Activated CD4-positive, alpha-beta T cell treated with anti-CD3 and anti-CD28 coated beads for 4 hours (primary cell): ENCODE measurements around the gene ENPP7.
"Not testable (repeated sequence)": the region's sequence is repeated elsewhere in the genome, so short reads cannot be mapped to it uniquely, and the experiment has no call there.

Experiments
- DNase-seq, 2 donors: peaks; one replicate each; pipeline ENCODE4 v3.0.0-alpha.2; 2020

The ENPP7 gene

DNA sequence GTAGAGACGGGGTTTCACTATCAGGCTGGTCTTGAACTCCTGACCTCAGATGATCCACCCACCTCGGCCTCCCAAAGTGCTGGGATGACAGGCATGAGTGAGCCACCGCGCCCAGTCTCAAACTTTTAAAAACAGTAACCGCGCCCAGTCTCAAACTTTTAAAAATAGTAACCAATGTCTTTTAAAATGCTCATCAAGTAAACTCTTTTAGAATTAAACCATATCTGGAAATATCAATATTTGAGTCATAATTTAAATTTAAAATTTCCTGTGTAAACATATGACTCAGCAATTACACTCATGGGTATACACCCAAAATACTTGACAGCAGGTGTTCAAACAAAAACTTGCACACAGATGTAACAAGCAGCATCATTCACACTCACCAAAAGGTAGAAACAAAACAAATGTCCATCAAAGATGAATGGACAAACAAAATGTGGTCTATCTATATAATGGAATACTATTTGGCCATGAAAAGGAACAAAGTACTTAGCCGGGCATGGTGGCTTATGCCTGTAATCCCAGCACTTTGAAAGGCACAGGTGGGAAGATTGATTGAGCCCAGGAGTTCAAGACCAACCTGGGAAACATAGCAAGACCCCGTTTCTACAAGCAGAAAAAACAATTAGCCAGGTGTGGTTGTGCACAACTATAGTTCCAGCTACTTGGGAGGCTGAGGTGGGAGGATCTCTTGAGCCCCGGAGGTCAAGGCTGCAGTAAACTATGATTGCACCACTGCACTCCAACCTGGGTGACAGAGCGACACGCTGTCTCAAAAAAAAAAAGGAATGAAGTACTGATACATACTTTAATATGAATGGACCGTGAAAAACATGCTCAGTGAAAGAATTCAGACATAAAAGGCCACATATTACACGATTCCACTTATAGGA, 20.2 kb downstream of the ENPP7 start:
- DNase-seq: no peak

DNA sequence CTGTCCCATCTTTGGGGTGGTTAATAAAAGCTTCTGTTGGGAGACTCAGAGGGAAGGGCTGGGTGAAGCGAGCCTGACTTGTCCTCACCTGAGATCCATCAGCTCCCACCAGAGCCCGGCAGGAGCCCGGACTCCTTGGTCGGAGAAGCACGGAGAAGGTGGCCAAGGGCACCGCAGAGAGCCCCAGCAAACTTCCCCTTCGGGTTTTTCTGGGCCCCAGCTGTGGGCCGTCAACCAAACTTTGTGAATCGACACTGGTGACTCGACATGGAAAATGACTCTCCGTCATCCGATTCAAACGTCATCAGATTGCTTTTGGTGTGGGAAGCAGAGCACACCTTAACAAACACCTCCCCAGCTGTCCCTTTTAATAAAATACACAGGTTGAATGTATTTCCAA, 21.4 kb downstream of the ENPP7 start:
- peak in 1 of 2 donors; percentile 33 for DNase-seq

- no peak for DNase-seq
These were observed 23.6 kb downstream of the ENPP7 start for GRCh38 chr17:79754370-79754769.

- not testable (repeated sequence) for DNase-seq
These were observed 24.2 kb downstream of the ENPP7 start for GRCh38 chr17:79754903-79755302.

DNA sequence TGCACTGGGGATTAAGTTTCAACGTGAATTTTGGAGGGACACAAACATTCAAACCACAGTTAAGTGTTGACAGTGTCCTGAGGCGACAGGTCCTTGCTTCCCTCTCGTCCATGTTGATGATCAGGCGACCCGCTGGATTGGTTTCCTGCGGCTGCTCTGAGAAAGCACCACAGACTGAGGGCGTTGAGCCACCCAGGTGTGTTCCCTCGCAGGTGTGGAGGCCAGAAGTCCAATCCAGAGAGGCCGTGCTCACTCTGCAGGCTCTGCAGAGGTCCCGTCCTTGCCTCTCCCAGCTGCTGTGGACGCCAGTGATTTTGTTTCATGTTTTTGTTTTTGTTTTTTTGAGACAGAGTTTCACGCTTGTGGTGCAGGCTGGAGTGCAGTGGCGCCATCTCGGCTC, 24.8 kb downstream of the ENPP7 start:
- DNase-seq: no peak

- no peak for DNase-seq
These were observed 26.5 kb downstream of the ENPP7 start for GRCh38 chr17:79757140-79757745.

- no peak for DNase-seq
These were observed 27.5 kb downstream of the ENPP7 start for GRCh38 chr17:79758271-79758670.

- no peak for DNase-seq
These were observed 29.6 kb downstream of the ENPP7 start for GRCh38 chr17:79760197-79760906.

DNA sequence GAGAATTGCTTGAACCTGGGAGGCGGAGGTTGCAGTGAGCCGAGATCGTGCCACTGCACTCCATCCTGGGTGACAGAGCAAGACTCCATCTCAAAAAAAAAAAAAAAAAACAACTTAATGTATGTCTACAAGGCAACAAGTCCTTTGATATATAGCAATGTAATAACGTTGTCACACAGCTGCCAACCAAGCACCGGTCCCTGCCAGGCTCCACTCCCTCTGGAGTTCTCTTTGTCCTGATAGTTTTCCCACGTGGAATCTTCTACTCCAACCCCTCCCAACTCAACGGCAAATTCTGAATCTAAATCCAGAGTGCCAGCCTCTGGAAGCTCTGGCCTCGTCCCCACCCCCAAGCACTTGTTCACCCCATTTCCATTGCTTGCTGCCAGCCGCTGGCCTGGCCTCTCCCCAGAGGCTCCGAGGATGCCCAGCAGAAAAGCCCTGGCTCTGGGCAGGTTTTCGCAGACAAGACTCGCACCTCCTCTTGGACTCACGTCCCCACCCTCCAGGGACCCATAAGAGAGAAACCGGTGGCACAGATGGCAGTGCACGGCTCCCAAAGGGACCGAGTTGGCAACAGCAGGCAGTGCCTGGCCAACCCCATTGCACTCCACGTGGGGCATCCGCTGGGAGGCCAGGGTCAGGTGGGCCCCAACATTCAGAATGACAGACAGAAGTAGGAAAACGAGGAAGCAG, 31.3 kb downstream of the ENPP7 start:
- DNase-seq: no peak

DNA sequence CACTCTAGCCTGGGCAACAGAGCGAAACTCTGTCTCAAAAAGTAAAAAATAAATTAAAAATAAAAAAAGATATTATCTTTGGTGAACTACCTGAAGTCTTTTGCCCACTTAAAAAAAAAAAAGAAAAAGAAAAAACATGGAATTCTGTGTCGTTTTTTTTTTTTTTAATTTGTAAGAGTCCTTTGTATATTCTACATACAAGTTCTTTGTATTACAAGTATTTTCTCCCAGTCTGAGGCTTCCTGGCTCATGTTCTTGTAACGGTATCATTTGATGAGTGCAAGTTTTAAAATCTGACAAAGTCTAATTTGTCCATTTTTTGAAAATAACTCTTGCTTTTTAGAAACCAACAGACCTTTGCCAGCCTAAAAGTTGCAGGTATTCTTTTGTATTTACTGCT, 35.0 kb downstream of the ENPP7 start:
- DNase-seq: no peak

GRCh38 chr17:79769570-79770506, 39.1 kb downstream of the ENPP7 start:
- DNase-seq: no peak

DNA sequence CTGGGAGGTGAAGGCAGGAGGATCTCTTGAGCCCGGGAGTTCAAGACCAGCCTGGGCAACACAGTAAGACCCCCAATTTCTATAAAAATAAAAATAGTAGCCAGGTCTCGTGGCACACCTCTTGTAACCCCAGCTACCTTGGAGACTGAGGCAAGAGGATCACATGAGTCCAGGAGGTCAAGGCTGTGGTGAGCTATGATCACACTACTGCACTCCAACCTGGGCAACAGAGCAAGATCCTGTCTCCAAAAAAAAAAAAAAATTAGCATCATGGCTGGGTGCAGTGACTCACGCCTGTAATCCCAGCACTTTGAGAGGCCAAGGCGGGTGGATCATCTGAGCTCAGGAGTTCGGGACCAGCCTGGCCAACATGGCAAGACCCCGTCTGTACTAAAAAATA, 40.5 kb downstream of the ENPP7 start:
- DNase-seq: no peak

DNA sequence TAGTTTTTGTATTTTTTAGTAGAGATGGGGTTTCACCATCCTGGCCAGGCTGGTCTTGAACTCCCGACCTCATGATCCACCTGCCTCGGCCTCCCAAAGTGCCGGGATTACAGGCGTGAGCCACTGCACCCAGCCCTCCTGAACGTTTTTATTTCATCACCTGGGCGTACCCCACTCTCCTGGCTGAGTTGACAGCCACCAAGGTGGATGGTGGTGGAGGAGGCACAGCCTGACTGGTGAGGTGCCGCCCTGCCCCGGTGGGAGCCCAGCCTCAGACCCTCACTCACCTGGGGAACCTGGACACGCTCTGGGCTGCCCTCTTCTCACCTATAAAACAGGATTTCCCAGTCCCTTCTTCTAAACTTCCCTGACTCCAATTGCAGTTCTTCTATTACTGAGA, 42.0 kb downstream of the ENPP7 start:
- DNase-seq: not testable (repeated sequence)

GRCh38 chr17:79774561-79774975, 43.8 kb downstream of the ENPP7 start:
- DNase-seq: no peak

DNA sequence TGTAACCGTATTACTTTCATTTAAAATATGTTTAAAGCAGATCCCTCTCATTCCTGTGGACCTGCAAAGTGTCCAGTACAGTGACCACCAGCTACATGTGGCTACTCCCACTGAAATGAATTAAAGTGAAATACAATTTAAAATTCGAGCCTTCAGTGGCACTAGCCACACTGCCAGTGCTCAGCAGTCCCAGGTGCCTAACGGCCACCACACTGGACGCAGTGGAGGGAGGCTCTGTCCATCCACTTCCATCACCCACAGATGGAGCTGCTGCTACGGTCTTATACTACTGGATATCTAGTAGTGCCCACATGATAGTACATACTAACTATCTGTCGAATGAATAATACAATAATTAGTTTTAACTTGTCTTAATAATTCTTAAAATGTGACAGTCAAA, 44.9 kb downstream of the ENPP7 start:
- DNase-seq: no peak

- DNase-seq: no peak
These were observed 45.8 kb downstream of the ENPP7 start for GRCh38 chr17:79776376-79777119.

DNA sequence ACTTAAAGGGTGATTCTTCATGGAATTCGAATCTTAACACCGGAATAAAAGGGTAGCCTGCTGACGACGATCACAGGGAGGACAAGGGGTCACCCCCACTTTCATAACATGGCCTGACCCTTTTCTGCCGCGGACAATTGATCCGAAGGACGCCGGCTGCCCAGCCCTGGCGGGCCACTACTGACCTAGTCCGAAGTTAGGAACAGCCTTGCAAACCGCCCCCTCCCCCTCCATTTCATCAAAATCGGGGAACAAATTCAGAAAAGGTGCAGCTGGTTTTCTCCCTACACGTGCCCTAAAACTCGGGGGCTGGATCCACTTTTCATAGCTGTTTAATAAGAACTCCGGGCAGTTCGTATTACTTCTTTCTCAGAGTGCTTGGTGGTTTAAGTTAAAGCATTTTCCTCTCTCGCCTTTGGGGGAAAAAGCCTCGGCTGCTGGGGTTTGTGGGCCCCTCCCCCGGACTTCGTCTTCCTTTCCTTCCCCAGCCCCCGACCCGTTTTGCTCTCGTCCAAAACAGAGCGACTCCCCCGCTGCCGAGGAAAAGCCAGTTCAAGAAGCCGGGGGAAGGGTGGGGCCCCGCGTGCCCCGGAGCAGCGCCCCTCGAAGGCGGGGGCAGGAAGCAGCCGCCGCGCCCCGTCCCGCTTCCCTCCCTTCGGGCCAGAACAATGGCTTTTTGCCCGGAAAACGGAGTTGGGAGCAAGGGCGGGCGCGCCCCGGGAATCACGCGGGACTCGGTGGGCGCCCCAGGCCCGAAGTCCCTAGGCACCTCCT, 46.6 kb downstream of the ENPP7 start:
- no peak for DNase-seq

- peak; percentile 74 to 78 for DNase-seq
These were observed 47.3 kb downstream of the ENPP7 start, which contains the start of gene CBX2 for GRCh38 chr17:79777894-79778503. TSS of gene CBX2 (plus strand) at chr17:79778148. CDS start at chr17:79778236, 88 bp downstream.

GRCh38 chr17:79778504-79779083, 47.9 kb downstream of the ENPP7 start:
- no peak for DNase-seq
